ENCODE measurements around the gene DTHD1. TPM values are rescaled to one million over a fixed set of nuclear protein-coding genes. Genes with fewer than 3 reads are reported as not detected.

The DTHD1 gene
- total and polyA plus RNA-seq, 2 of the 8 experiments (the other 6 are each of a cell fraction or from before 2014, with no cell fraction given) = not detected

- H3K27ac ChIP-seq (ENCODE audit: low read depth, low read length) = no peak overlapping the region
- H3K4me2 ChIP-seq (ENCODE audit: insufficient read depth in 1 of 2, low read depth in 2 of 2, low read length in 2 of 2) = no peak overlapping the region
- no peak overlapping the region for H2BK20ac ChIP-seq (ENCODE audit: low read length)
- ChIA-PET CTCF (ENCODE audit: partially characterized antibody) (interaction anchor here (1.5 kb wide), 1 partner anchor 10 kb away, joined by 4 read pairs; no protein-coding TSS in a partner anchor), POLR2A (ENCODE audit: partially characterized antibody) (no interaction called here)
- no peak overlapping the region for H3K18ac ChIP-seq (ENCODE audit: extremely low read depth, low read length)
- no peaks in the 10 kb centered on the region for H3K36me3 ChIP-seq (ENCODE audit: control insufficient read depth in 2 of 4, insufficient read depth in 4 of 4, low read length in 3 of 4)
- H2AFZ ChIP-seq (ENCODE audit: low read length) = no peak overlapping the region
- WGBS, 2 experiments (ENCODE audit: extremely low coverage in 1 of 2, insufficient coverage in 1 of 2, insufficient read length in 1 of 2, insufficient replicate concordance in 2 of 2, low coverage in 1 of 2, low lambda C conversion rate in 2 of 2, missing lambda C conversion rate in 1 of 2) = 91% methylated on average over 2 of the region's 2 CpGs; no CpG with 5 or more reads in 1 of the 2 experiments
- H3K14ac ChIP-seq (ENCODE audit: insufficient read length) = no peak overlapping the region
- H3K27me3 ChIP-seq (replicated peaks in 1 of 4; ENCODE audit: control insufficient read depth in 3 of 4, extremely low read depth in 1 of 4, insufficient read depth in 3 of 4, low read length in 3 of 4) = no peaks in the 10 kb centered on the region
- H3K4me1 ChIP-seq (replicated peaks in 1 of 4; ENCODE audit: control insufficient read depth in 3 of 4, insufficient read depth in 4 of 4, low read length in 3 of 4) = no peaks in the 10 kb centered on the region
- no peak for FAIRE-seq
- H3K79me1 ChIP-seq (ENCODE audit: low read depth, low read length) = no peaks in the 10 kb centered on the region
- no peak overlapping the region for H3K9ac ChIP-seq (replicated peaks in 1 of 4; ENCODE audit: extremely low read depth in 1 of 4, low read depth in 3 of 4, low read length in 3 of 4)
- H3K79me2 ChIP-seq (ENCODE audit: control insufficient read depth in 1 of 2, insufficient read depth in 2 of 2, low read length in 2 of 2) = no peaks in the 10 kb centered on the region
- no peaks in the 10 kb centered on the region for H4K20me1 ChIP-seq (replicated peaks in 1 of 2; ENCODE audit: control insufficient read depth in 1 of 2, insufficient read depth in 2 of 2, low read length in 2 of 2)
- no peak overlapping the region for H3K23ac ChIP-seq (ENCODE audit: insufficient read length)
- H3K4me3 ChIP-seq (ENCODE audit: extremely low read depth in 1 of 4, insufficient read depth in 2 of 4, low read depth in 3 of 4, low read length in 4 of 4) = no peak overlapping the region
- H3K4ac ChIP-seq (replicated peaks; ENCODE audit: insufficient read length, low read depth, low read length) = no peak overlapping the region
- no peak overlapping the region for H2BK5ac ChIP-seq (ENCODE audit: low read depth, low read length)
- H2BK120ac ChIP-seq (replicated peaks; ENCODE audit: low read depth, low read length) = no peak overlapping the region
- no peak overlapping the region for H2AK5ac ChIP-seq (ENCODE audit: low read depth, low read length)
- H3K23me2 ChIP-seq (ENCODE audit: low read depth, low read length) = no peaks in the 10 kb centered on the region
- H4K5ac ChIP-seq (ENCODE audit: insufficient read length, low read depth, low read length) = no peak overlapping the region
- H3K9me3 ChIP-seq (ENCODE audit: insufficient read depth in 2 of 2, low read depth in 1 of 2, low read length in 1 of 2) = no peaks in the 10 kb centered on the region
- H4K8ac ChIP-seq (ENCODE audit: extremely low read depth, insufficient read depth, low read length) = no peak overlapping the region
- no peak overlapping the region for H4K91ac ChIP-seq (replicated peaks; ENCODE audit: insufficient read length, low read length)
- no peak for DNase-seq (ENCODE audit: low read depth in 1 of 2, low spot score in 2 of 2)
- H2BK15ac ChIP-seq (ENCODE audit: low read length) = no peak overlapping the region
- H3K56ac ChIP-seq (replicated peaks; ENCODE audit: insufficient read length, low read depth, low read length) = no peak overlapping the region
- no peak for TF ChIP-seq RAD21 (IDR thresholded peaks at IDR 0.05 in 1 of 2, conservative IDR thresholded peaks at IDR 0.05 in 1 of 2; ENCODE audit: low read depth in 2 of 2, low read length in 2 of 2)
- no peak for TF ChIP-seq HDAC2 (IDR thresholded peaks at IDR 0.05; ENCODE audit: borderline replicate concordance in 1 of 2, low read depth in 2 of 2, low read length in 2 of 2)
- no peak for TF ChIP-seq GTF2F1 (IDR thresholded peaks at IDR 0.05; ENCODE audit: borderline replicate concordance, low read depth, low read length)
- no peak for TF ChIP-seq FOSL1 (IDR thresholded peaks at IDR 0.05; ENCODE audit: insufficient read depth, low read depth, low read length)
- no peak for TF ChIP-seq CHD2 (IDR thresholded peaks at IDR 0.05; ENCODE audit: low read length)
- no peak for TF ChIP-seq EZH2 (IDR thresholded peaks at IDR 0.05; ENCODE audit: low read depth, low read length, severe bottlenecking)
- TF ChIP-seq ASH2L (IDR thresholded peaks at IDR 0.05; ENCODE audit: low read length) = no peak
- TF ChIP-seq EP300 (IDR thresholded peaks at IDR 0.05; ENCODE audit: borderline replicate concordance in 1 of 2, low read depth in 2 of 2, low read length in 2 of 2) = no peak
- no peak for TF ChIP-seq SP2 (IDR thresholded peaks at IDR 0.05; ENCODE audit: low read length)
- no peak for TF ChIP-seq SUZ12 (IDR thresholded peaks at IDR 0.05; ENCODE audit: low read length)
- no peak overlapping the region for H2BK12ac ChIP-seq (ENCODE audit: low read depth, low read length)
Observed at GRCh38 chr4:36290641-36291040, 9.2 kb downstream of the DTHD1 start.
